GM23338 (cell line): ENCODE measurements around the gene GATM. TPM values are rescaled to one million over a fixed set of nuclear protein-coding genes. Genes with fewer than 3 reads are reported as not detected.

Experiments
- ATAC-seq: fragments of 200-7000 bp; cut with Tn5 transposase; 3 replicates; pipeline ENCODE4 v1.9.1; 2020
- DNase-seq: peaks from one replicate; pipeline ENCODE4 v3.0.0-alpha.2; 2015; ENCODE audit warnings: low spot score
- H2AFZ ChIP-seq: fragments of 200-600 bp; sonication (generic); 2 replicates; pipeline ENCODE4 v1.8.0; 2016; ENCODE audit warnings: antibody characterized with exemption, mild to moderate bottlenecking, moderate library complexity
- H3F3A ChIP-seq: fragments of 200-600 bp; sonication (generic); replicated peaks from 2 replicates; pipeline ENCODE4 v1.8.0; 2017; ENCODE audit warnings: antibody characterized with exemption, mixed run types, low read depth
- H3K27ac ChIP-seq: fragments of 200-600 bp; sonication (generic); 2 replicates; pipeline ENCODE4 v1.6.1; 2016; ENCODE audit warnings: low read depth
- H3K27me3 ChIP-seq: fragments of 200-600 bp; sonication (generic); 2 replicates; pipeline ENCODE4 v1.8.0; 2016; ENCODE audit warnings: mild to moderate bottlenecking, mixed run types, moderate library complexity; ENCODE audit not compliant: insufficient read depth
- H3K36me3 ChIP-seq: fragments of 200-600 bp; sonication (generic); 2 replicates; pipeline ENCODE4 v1.8.0; 2016; ENCODE audit warnings: mild to moderate bottlenecking; ENCODE audit not compliant: insufficient read depth
- H3K4me1 ChIP-seq: fragments of 200-600 bp; sonication (generic); 2 replicates; pipeline ENCODE4 v1.8.0; 2016; ENCODE audit warnings: mild to moderate bottlenecking, moderate library complexity; ENCODE audit not compliant: insufficient read depth
- H3K4me2 ChIP-seq: fragments of 200-600 bp; sonication (generic); 2 replicates; pipeline ENCODE4 v1.7.1; 2017; ENCODE audit warnings: mixed run types
- H3K4me3 ChIP-seq: fragments of 200-600 bp; sonication (generic); 2 replicates; pipeline ENCODE4 v1.6.1; 2016; ENCODE audit warnings: mixed run types
- H3K79me2 ChIP-seq: fragments of 200-600 bp; sonication (generic); replicated peaks from 2 replicates; pipeline ENCODE4 v1.8.0; 2017; ENCODE audit warnings: mild to moderate bottlenecking; ENCODE audit not compliant: insufficient read depth
- H3K9me2 ChIP-seq: fragments of 200-600 bp; sonication (generic); 2 replicates; pipeline ENCODE4 v1.8.0; 2017; ENCODE audit not compliant: insufficient read depth
- H4K20me1 ChIP-seq: fragments of 200-600 bp; sonication (generic); replicated peaks from 2 replicates; pipeline ENCODE4 v1.8.0; 2017; ENCODE audit warnings: mild to moderate bottlenecking; ENCODE audit not compliant: insufficient read depth
- H3K27ac Mint-ChIP-seq: 2 replicates; pipeline ENCODE4 v1.8.0; 2020; ENCODE audit warnings: inconsistent platforms, mild to moderate bottlenecking, moderate library complexity, mixed read lengths
- H3K27me3 Mint-ChIP-seq: 3 replicates; pipeline ENCODE4 v1.8.0; 2022; ENCODE audit warnings: low read depth, mild to moderate bottlenecking, moderate library complexity, mixed read lengths, inconsistent platforms; ENCODE audit not compliant: insufficient read depth, poor library complexity
- H3K36me3 Mint-ChIP-seq: 3 replicates; pipeline ENCODE4 v1.8.0; 2021; ENCODE audit warnings: low read depth, mild to moderate bottlenecking, inconsistent platforms, moderate library complexity, mixed read lengths
- H3K4me1 Mint-ChIP-seq: 3 replicates; pipeline ENCODE4 v1.8.0; 2020; ENCODE audit warnings: mild to moderate bottlenecking, inconsistent platforms, mixed read lengths
- H3K4me3 Mint-ChIP-seq: 3 replicates; pipeline ENCODE4 v1.8.0; 2021; ENCODE audit warnings: moderate library complexity, mild to moderate bottlenecking, inconsistent platforms, mixed read lengths
- H3K9me3 Mint-ChIP-seq: 3 replicates; pipeline ENCODE4 v1.8.0; 2020; ENCODE audit warnings: moderate library complexity, mild to moderate bottlenecking, inconsistent platforms, mixed read lengths
- CREB1 ChIP-seq: fragments of 250-450 bp; sonication (Bioruptor Pico); IDR thresholded peaks from 2 replicates; pipeline ENCODE4 v1.5.0; 2020; ENCODE audit warnings: low read depth, mild to moderate bottlenecking, moderate library complexity
- CTCF ChIP-seq, 2 experiments: fragments of 200-600 bp in 1 of 2; sonication (generic) in 1 of 2; conservative IDR thresholded peaks; 2 replicates each; pipeline versions ENCODE4 v1.5.1 to v1.6.1; 2016 to 2017; ENCODE audit warnings: antibody characterized with exemption in 2 of 2, low read depth in 2 of 2, mild to moderate bottlenecking in 2 of 2, moderate library complexity in 1 of 2
- EZH2 ChIP-seq: fragments of 200-600 bp; sonication (generic); IDR thresholded peaks from one replicate; pipeline ENCODE4 v1.8.0; 2017; ENCODE audit warnings: antibody characterized with exemption, mild to moderate bottlenecking, low read depth; ENCODE audit not compliant: unreplicated experiment
- REST ChIP-seq: IDR thresholded peaks from one replicate; pipeline ENCODE4 v1.6.1; 2018; ENCODE audit warnings: antibody characterized with exemption; ENCODE audit not compliant: unreplicated experiment
- STAT1 ChIP-seq: IDR thresholded peaks from one replicate; pipeline ENCODE4 v1.6.1; 2016; ENCODE audit warnings: antibody characterized with exemption; ENCODE audit not compliant: unreplicated experiment
- ZNF331 ChIP-seq: fragments of 250-450 bp; sonication (Bioruptor Pico); IDR thresholded peaks from 2 replicates; pipeline ENCODE4 v1.5.0; 2020; ENCODE audit warnings: low read depth, mild to moderate bottlenecking, moderate library complexity
- ZNF462 ChIP-seq: fragments of 250-450 bp; sonication (Bioruptor Pico); IDR thresholded peaks from 2 replicates; pipeline ENCODE4 v1.5.0; 2020; ENCODE audit warnings: mild to moderate bottlenecking, moderate library complexity
- polyA plus RNA-seq: library from polyadenylated mRNA; unstranded; fragments of >200 nt; fragmentation: Nextera tagmentation; extraction: Ambion mirVana; gene quantifications from 2 replicates; pipeline ENCODE4 v1.2.1, GENCODE V29; 2016
- total RNA-seq: library from RNA; depleted of rRNA; stranded (reverse); fragments of >200 nt; shearing (Covaris generic); gene quantifications from 2 replicates; pipeline ENCODE4 v1.2.3, GENCODE V29; 2014

The GATM gene
- total and polyA plus RNA-seq, 2 experiments from 2014 or later, result 8.5 to 17.5 TPM

- TF ChIP-seq REST (no peak), ZNF462 (CRISPR knock-in tag) (no peak), EZH2 (no peak)
Measured at GRCh38 chr15:45414215-45414885, 36.0 kb upstream of the GATM start (continued).

- H3K4me3 Mint-ChIP-seq, result no peak overlapping the region
- no peaks in the 10 kb centered on the region for H3K9me3 Mint-ChIP-seq
- ATAC-seq, result no peak
Measured at GRCh38 chr15:45409596-45409995, 31.3 kb upstream of the GATM start.

More at GRCh38 chr15:45409596-45409995, 31.3 kb upstream of the GATM start:
- Histone ChIP-seq H3K27me3 (no peaks in the 10 kb centered on the region), H3K36me3 (peaks cover 58% of the 10 kb centered on the region), H4K20me1 (peaks cover 17% of the 10 kb centered on the region), H3K4me1 (no peaks in the 10 kb centered on the region; the same call in 1 of the 2 replicates), H2AFZ (no peak overlapping the region), H3F3A (no peaks in the 10 kb centered on the region), H3K9me2 (no peaks in the 10 kb centered on the region), H3K79me2 (peaks cover 15% of the 10 kb centered on the region), H3K4me3 (no peak overlapping the region), H3K4me2 (no peak overlapping the region), H3K27ac (no peak overlapping the region)
- Mint-ChIP-seq H3K4me1 (no peaks in the 10 kb centered on the region), H3K27ac (no peak overlapping the region), H3K36me3 (peaks cover 81% of the 10 kb centered on the region), H3K27me3 (no peaks in the 10 kb centered on the region)
- no peak for DNase-seq
- TF ChIP-seq CREB1 (CRISPR knock-in tag), result no peak
- TF ChIP-seq ZNF331 (CRISPR knock-in tag), result no peak
- TF ChIP-seq STAT1, result no peak
- TF ChIP-seq CTCF (conservative IDR thresholded peaks at IDR 0.05; ENCODE audit: low read depth in 2 of 2), result no peak
